Tibial nerve (tissue), 4 donors: ENCODE data around the gene SYDE2. TPM values are rescaled to one million over a fixed set of nuclear protein-coding genes. Genes with fewer than 3 reads are reported as not detected.

Source experiments
- DNase-seq, 2 donors: peaks; one replicate each; pipeline ENCODE4 v3.0.0-alpha.2; 2019; ENCODE audit warnings: low spot score in 2 of 2
- H3K27ac ChIP-seq, 4 donors: fragments of 200-600 bp; sonication (generic) in 3 of 4; one replicate each; pipeline ENCODE4 v1.5.1; 2017 to 2019; ENCODE audit warnings: mild to moderate bottlenecking in 1 of 4
- H3K27me3 ChIP-seq, 2 donors: fragments of 200-600 bp; sonication (generic) in 1 of 2; one replicate each; pipeline versions ENCODE4 v1.5.1 to v1.6.0; 2017 to 2019
- H3K36me3 ChIP-seq, 3 donors: fragments of 200-600 bp; sonication (generic); one replicate each; pipeline ENCODE4 v1.5.1; 2018 to 2019
- H3K4me1 ChIP-seq, 4 donors: fragments of 200-600 bp; sonication (generic) in 3 of 4; one replicate each; pipeline ENCODE4 v1.5.1; 2017 to 2019
- H3K4me3 ChIP-seq, 4 donors: fragments of 200-600 bp; sonication (generic) in 3 of 4; one replicate each; pipeline ENCODE4 v1.5.1; 2017 to 2019; ENCODE audit warnings: mild to moderate bottlenecking in 1 of 4, moderate library complexity in 1 of 4
- H3K9me3 ChIP-seq, 4 donors: fragments of 200-600 bp; sonication (generic) in 3 of 4; one replicate each; pipeline ENCODE4 v1.5.1; 2017 to 2019
- EP300 ChIP-seq, 2 donors: sonication (generic); formaldehyde crosslinking; IDR thresholded peaks; one replicate each; pipeline ENCODE4 v1.6.1; 2017; ENCODE audit warnings: antibody characterized with exemption in 2 of 2, mild to moderate bottlenecking in 1 of 2
- POLR2A ChIP-seq, 2 donors: fragments of 450-650 bp; IDR thresholded peaks; one replicate each; pipeline ENCODE4 v1.6.1; 2017; ENCODE audit warnings: antibody characterized with exemption in 2 of 2, mild to moderate bottlenecking in 2 of 2, moderate library complexity in 2 of 2
- WGBS, 2 donors: methylation state at CpG; one replicate each; pipeline ENCODE4 v1.1.5; 2018; 5-methylcytosine and 5-hydroxymethylcytosine counted together
- total RNA-seq, 4 donors: library from RNA; depleted of rRNA; stranded (reverse); fragments of >200 nt; gene quantifications; one replicate each; pipeline ENCODE4 v1.1.0, GENCODE V29; 2016
- TF ChIP-seq, protein P1 (sequence below), 5 experiments: fragments of 200-600 bp in 3 of 5; fragments of 450-650 bp in 2 of 5; sonication (generic) in 3 of 5; IDR thresholded peaks; one replicate each; pipeline ENCODE4 v1.5.1; 2016 to 2019; ENCODE audit warnings: antibody characterized with exemption in 5 of 5, mild to moderate bottlenecking in 3 of 5, moderate library complexity in 2 of 5

SYDE2 gene
- total RNA-seq, 4 donors from 2014 or later = 10.5 to 12.9 (median 11.1) TPM

GRCh38 chr1:85208488-85208887 is 7.7 kb upstream of the SYDE2 start:
- Histone ChIP-seq H3K4me3 (no peak overlapping the region), H3K4me1 (no peaks in the 10 kb centered on the region), H3K36me3 (no peaks in the 10 kb centered on the region), H3K27ac (no peak overlapping the region), H3K27me3 (no peaks in the 10 kb centered on the region), H3K9me3 (no peaks in the 10 kb centered on the region)
- DNase-seq = no peak
- WGBS, 2 donors = 87 to 94% methylated on average over 2 of the region's 2 CpGs
- TF ChIP-seq, protein P1, sequence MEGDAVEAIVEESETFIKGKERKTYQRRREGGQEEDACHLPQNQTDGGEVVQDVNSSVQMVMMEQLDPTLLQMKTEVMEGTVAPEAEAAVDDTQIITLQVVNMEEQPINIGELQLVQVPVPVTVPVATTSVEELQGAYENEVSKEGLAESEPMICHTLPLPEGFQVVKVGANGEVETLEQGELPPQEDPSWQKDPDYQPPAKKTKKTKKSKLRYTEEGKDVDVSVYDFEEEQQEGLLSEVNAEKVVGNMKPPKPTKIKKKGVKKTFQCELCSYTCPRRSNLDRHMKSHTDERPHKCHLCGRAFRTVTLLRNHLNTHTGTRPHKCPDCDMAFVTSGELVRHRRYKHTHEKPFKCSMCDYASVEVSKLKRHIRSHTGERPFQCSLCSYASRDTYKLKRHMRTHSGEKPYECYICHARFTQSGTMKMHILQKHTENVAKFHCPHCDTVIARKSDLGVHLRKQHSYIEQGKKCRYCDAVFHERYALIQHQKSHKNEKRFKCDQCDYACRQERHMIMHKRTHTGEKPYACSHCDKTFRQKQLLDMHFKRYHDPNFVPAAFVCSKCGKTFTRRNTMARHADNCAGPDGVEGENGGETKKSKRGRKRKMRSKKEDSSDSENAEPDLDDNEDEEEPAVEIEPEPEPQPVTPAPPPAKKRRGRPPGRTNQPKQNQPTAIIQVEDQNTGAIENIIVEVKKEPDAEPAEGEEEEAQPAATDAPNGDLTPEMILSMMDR (IDR thresholded peaks at IDR 0.05) = no peak
- TF ChIP-seq POLR2A (IDR thresholded peaks at IDR 0.05) (no peak), EP300 (IDR thresholded peaks at IDR 0.05) (no peak)

DNA sequence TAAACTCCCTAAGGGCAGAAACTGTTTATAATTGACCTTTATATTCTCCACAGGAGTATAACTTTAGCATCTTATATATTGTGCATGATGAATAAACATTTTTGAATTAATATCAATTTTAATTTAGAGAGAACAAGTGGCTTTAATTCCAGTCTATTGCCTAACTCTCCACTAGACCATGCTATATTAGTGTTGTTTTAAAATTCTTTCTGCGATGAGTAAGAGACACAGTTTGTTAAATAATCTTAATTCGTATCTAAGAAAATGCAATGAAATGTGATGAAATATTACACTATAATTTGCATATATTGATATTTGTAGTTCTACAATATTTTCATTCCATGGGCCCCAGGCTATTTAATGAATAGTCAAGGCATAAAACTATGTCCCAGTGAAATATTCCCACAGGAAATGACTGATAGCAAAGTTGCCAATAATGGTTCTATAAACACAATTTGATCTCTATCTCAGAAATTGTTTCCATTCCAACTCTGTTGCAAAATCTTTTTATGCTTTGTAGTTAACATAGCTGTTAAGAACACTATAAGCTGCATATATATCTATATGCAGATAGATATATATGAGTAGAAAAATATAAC is 2.9 kb upstream of the SYDE2 start:
- WGBS, 2 donors = 70 to 71% methylated on average over 2 of the region's 2 CpGs
- no peaks in the 10 kb centered on the region for H3K27me3 ChIP-seq
- H3K4me3 ChIP-seq = no peak overlapping the region
- H3K4me1 ChIP-seq = peaks cover 0 to 26% (median 0%) of the 10 kb centered on the region in 4 donors
- TF ChIP-seq EP300 (IDR thresholded peaks at IDR 0.05) = no peak
- no peak overlapping the region for H3K27ac ChIP-seq
- H3K9me3 ChIP-seq = no peaks in the 10 kb centered on the region
- no peak for DNase-seq
- no peaks in the 10 kb centered on the region for H3K36me3 ChIP-seq

- Histone ChIP-seq H3K4me3 (no peak overlapping the region), H3K27ac (no peak overlapping the region), H3K36me3 (no peaks in the 10 kb centered on the region), H3K4me1 (peaks cover 0 to 35% (median 0%) of the 10 kb centered on the region in 4 donors), H3K9me3 (no peaks in the 10 kb centered on the region), H3K27me3 (no peaks in the 10 kb centered on the region)
- WGBS, 2 donors = 86 to 96% methylated on average over 2 of the region's 2 CpGs
- DNase-seq = no peak
- TF ChIP-seq EP300 (IDR thresholded peaks at IDR 0.05) = no peak
- no peak for TF ChIP-seq POLR2A (IDR thresholded peaks at IDR 0.05)
- TF ChIP-seq, protein P1 (IDR thresholded peaks at IDR 0.05) = no peak
These were observed 2.0 kb upstream of the SYDE2 start for GRCh38 chr1:85202864-85203255.

DNA sequence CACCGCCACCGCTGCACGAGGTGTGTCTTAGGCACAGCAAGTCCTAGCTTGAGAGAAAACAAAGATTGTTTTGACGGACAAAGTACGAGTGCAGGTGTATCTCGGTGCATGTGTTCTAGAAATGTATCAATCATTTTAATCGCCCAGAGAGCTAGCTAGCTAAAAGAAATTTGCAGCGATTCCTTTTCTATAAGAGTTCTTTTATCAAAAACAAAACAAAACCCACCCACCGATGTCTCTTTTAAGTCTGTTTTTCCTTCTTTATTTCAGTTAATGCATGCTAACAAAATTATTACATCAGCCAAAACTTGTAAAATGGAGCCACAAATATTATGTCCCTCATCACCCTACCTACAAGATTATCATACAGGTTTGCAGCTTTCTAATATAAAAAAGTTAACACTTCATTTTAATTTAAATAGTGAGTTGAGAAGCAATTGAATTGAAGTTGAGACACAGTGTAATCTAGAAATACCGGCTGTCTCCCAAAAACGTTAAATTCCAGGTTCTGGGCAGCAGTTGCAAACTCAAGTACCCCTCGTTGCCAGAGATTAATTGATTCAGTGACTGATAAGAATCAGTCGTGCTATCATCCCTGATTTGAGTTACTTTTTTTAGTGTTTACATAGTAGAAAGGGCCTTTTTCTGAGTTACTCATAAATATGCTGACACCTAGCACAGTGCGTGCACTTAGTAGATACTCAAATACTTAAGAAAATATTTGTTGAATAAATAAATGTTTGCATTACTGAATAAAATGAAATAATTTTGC is 1.5 kb upstream of the SYDE2 start:
- no peak for TF ChIP-seq EP300 (IDR thresholded peaks at IDR 0.05)
- TF ChIP-seq, protein P1 (IDR thresholded peaks at IDR 0.05) = no peak
- TF ChIP-seq POLR2A (IDR thresholded peaks at IDR 0.05) = no peak
- Histone ChIP-seq H3K4me1 (peaks cover 0 to 35% (median 0%) of the 10 kb centered on the region in 4 donors), H3K9me3 (no peaks in the 10 kb centered on the region), H3K4me3 (peak overlapping the region; percentile 71 to 92 (median 82)), H3K36me3 (no peaks in the 10 kb centered on the region), H3K27me3 (no peaks in the 10 kb centered on the region), H3K27ac (peak overlapping the region; percentile 84 to 98 (median 94))
- DNase-seq = no peak
- 24 to 25% methylated on average over 14 of the region's 14 CpGs for WGBS, 2 donors

DNA sequence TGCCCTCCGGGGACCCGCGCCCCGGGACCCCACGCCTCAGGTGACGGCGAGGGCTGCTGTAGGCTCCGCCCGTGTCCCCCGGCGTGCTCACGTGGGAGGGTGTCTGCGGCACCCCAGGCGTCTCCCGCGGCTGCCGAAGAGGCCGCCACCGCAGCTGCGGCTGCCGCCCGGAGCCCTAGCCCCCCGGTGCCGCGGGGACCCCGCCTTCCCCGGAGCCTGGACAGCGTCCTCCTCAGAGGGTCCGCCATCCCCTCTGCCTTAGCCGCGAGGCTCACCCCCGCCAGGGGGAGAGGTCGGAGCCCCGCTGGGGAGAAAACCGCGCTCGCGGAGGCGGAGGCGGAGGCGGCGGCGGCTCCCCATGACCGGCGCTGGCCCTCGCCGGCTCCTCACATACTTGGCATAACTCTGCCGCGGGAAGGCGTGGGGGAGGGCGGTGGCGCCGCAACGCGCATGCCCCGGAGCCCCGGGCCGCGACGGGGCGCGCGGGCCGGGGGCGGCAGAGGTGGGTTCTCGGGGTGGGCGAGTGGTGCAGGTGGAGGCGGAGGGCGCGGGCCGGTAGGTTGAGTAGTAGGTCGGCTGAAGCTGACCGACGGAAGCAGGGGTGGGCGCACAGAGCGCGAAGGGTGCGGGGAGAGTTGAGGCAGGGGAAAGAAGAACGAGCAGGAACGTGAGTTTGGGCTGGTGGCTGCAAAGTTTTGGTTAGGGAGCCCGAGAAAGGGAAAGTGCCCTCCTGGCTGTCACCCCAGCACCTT is 700 bp upstream of the SYDE2 start:
- peaks cover 0 to 40% (median 0%) of the 10 kb centered on the region in 4 donors for H3K4me1 ChIP-seq
- H3K9me3 ChIP-seq = no peaks in the 10 kb centered on the region
- H3K27ac ChIP-seq = peak overlapping the region; percentile 84 to 98 (median 94)
- no peaks in the 10 kb centered on the region for H3K27me3 ChIP-seq
- peak; percentile 33 to 46 for DNase-seq
- TF ChIP-seq, protein P1 (IDR thresholded peaks at IDR 0.05) = no peak
- TF ChIP-seq EP300 (IDR thresholded peaks at IDR 0.05) (peak; percentile 19 to 71), POLR2A (IDR thresholded peaks at IDR 0.05) (peak; percentile 46 to 53)
- H3K4me3 ChIP-seq = peak overlapping the region; percentile 71 to 92 (median 82)
- H3K36me3 ChIP-seq = no peaks in the 10 kb centered on the region
- WGBS, 2 donors = 0% methylated on average over 29 to 59 of the region's 81 CpGs
